Hematopoietic multipotent progenitor cell treated with erythropoietin and hydrocortisone succinate and interleukin-3 and kit ligand, for 15 days (in vitro differentiated cells): ENCODE measurements around the gene ZSWIM1.
"Not testable (repeated sequence)": the region's sequence is repeated elsewhere in the genome, so short reads cannot be mapped to it uniquely, and the experiment has no call there.

Experiments
- DNase-seq: peaks from one replicate; pipeline ENCODE4 v3.0.0-alpha.2; 2015; ENCODE audit warnings: low spot score

The ZSWIM1 gene

GRCh38 chr20:45890077-45890984 is 9.3 kb downstream of the ZSWIM1 start:
- DNase-seq: peak; percentile 54

GRCh38 chr20:45890985-45891983 is 10.3 kb downstream of the ZSWIM1 start, which contains the start of the genes CTSA and NEURL2:
Gene CTSA (plus strand): TSS chr20:45891335. CDS start chr20:45891569, 234 bp downstream.
Gene NEURL2 (minus strand): TSS chr20:45891208. CDS start chr20:45890991, 217 bp downstream.
- peak; percentile 80 for DNase-seq

- peak; percentile 43 for DNase-seq
Observed at GRCh38 chr20:45892049-45892825, 11.2 kb downstream of the ZSWIM1 start.

GRCh38 chr20:45892828-45893500 is 11.9 kb downstream of the ZSWIM1 start:
- DNase-seq: no peak

GRCh38 chr20:45893831-45894230 is 12.8 kb downstream of the ZSWIM1 start:
- DNase-seq: no peak

- DNase-seq: no peak
Observed at GRCh38 chr20:45894797-45895196, 13.8 kb downstream of the ZSWIM1 start.

GRCh38 chr20:45896641-45897161 is 15.7 kb downstream of the ZSWIM1 start:
- DNase-seq: no peak

GRCh38 chr20:45897289-45897688 is 16.3 kb downstream of the ZSWIM1 start:
- no peak for DNase-seq

GRCh38 chr20:45897692-45898091 is 16.7 kb downstream of the ZSWIM1 start:
- DNase-seq: no peak

GRCh38 chr20:45898285-45898684 is 17.3 kb downstream of the ZSWIM1 start:
- no peak for DNase-seq

- DNase-seq: no peak
Observed at GRCh38 chr20:45899046-45899835, 18.2 kb downstream of the ZSWIM1 start.

GRCh38 chr20:45901332-45901731 is 20.3 kb downstream of the ZSWIM1 start:
- DNase-seq: not testable (repeated sequence)

GRCh38 chr20:45902199-45902701 is 21.2 kb downstream of the ZSWIM1 start:
- no peak for DNase-seq

- DNase-seq: no peak
Observed at GRCh38 chr20:45904583-45905504, 23.8 kb downstream of the ZSWIM1 start.

- no peak for DNase-seq
Observed at GRCh38 chr20:45905505-45906079, 24.6 kb downstream of the ZSWIM1 start.

GRCh38 chr20:45907219-45907948 is 26.4 kb downstream of the ZSWIM1 start:
- DNase-seq: no peak

- no peak for DNase-seq
Observed at GRCh38 chr20:45908084-45908483, 27.1 kb downstream of the ZSWIM1 start.
